GM12878 (cell line): ENCODE results near the gene CPSF4. TPM values are rescaled to one million over a fixed set of nuclear protein-coding genes. Genes with fewer than 3 reads are reported as not detected.

Experiments
- ATAC-seq: fragments of 200-7000 bp; cut with Tn5 transposase; 3 replicates; pipeline ENCODE4 v1.9.1; 2020; ENCODE audit warnings: mild to moderate bottlenecking, moderate library complexity
- BruUV-seq: library from RNA; stranded (reverse); fragments of 400-500 nt; replicated peaks from 2 replicates; lab custom pipeline; 2021; lab: Mats Ljungman, UMichigan
- CTCF ChIA-PET: fragments of 300-600 bp; sonication (Branson Sonifier 250); formaldehyde crosslinking; extraction: SDS; loops from one replicate; lab custom pipeline; 2021; ENCODE audit warnings: inconsistent platforms; lab: Yijun Ruan, JAX
- POLR2A ChIA-PET: fragments of 350-600 bp; formaldehyde crosslinking; extraction: SDS; loops from one replicate; lab custom pipeline; 2021; ENCODE audit warnings: inconsistent platforms; lab: Charles Lee
- RAD21 ChIA-PET: fragments of 300-600 bp; sonication (Branson Sonifier 250); formaldehyde crosslinking; loops from one replicate; lab custom pipeline; 2023; ENCODE audit warnings: antibody characterized with exemption; ENCODE audit not compliant: unreplicated experiment; lab: Charles Lee
- SMC1A ChIA-PET: fragments of 300-600 bp; sonication (Branson Sonifier 250); formaldehyde crosslinking; loops from one replicate; lab custom pipeline; 2023; ENCODE audit not compliant: unreplicated experiment, uncharacterized antibody; lab: Charles Lee
- DNase-seq: peaks from one replicate; pipeline ENCODE4 v3.0.0-alpha.2; 2011; ENCODE audit warnings: low read depth, low spot score
- FAIRE-seq: peaks from 3 replicates; lab custom pipeline; 2011; peaks lifted over from hg19 to GRCh38; lab: Jason Lieb, UNC
- H2AFZ ChIP-seq: 2 replicates; pipeline ENCODE4 v1.6.0; 2011; ENCODE audit warnings: low read depth, low read length, control low read depth; ENCODE audit not compliant: control insufficient read depth
- H3K27ac ChIP-seq: 2 replicates; pipeline ENCODE4 v1.5.1; 2011; ENCODE audit warnings: control low read depth; ENCODE audit not compliant: control insufficient read depth, insufficient read depth
- H3K27me3 ChIP-seq, 2 experiments: replicated peaks in 1 of 2; 2 replicates each; pipeline versions ENCODE4 v1.6.0 to v1.6.1; 2011; ENCODE audit warnings: low read length in 1 of 2; ENCODE audit not compliant: control insufficient read depth in 2 of 2, insufficient read depth in 2 of 2
- H3K36me3 ChIP-seq, 2 experiments: 2 replicates each; pipeline ENCODE4 v1.5.1; 2011; ENCODE audit warnings: low read length in 1 of 2; ENCODE audit not compliant: control insufficient read depth in 2 of 2, insufficient read depth in 2 of 2
- H3K4me1 ChIP-seq: 2 replicates; pipeline ENCODE4 v1.6.1; 2011; ENCODE audit warnings: mild to moderate bottlenecking, low read length, moderate library complexity, mixed read lengths; ENCODE audit not compliant: control insufficient read depth, insufficient read depth
- H3K4me2 ChIP-seq: 2 replicates; pipeline ENCODE4 v1.6.0; 2011; ENCODE audit warnings: control low read depth; ENCODE audit not compliant: control insufficient read depth, insufficient read depth
- H3K4me3 ChIP-seq: fragments of 200-600 bp; sonication (generic); 2 replicates; pipeline ENCODE4 v1.5.1; 2016
- H3K79me2 ChIP-seq: 2 replicates; pipeline ENCODE4 v1.6.0; 2011; ENCODE audit warnings: low read length; ENCODE audit not compliant: control insufficient read depth, insufficient read depth
- H3K9ac ChIP-seq: 2 replicates; pipeline ENCODE4 v1.8.0; 2011; ENCODE audit warnings: low read length, control low read depth, mixed read lengths; ENCODE audit not compliant: control insufficient read depth, insufficient read depth
- H3K9me3 ChIP-seq: replicated peaks from 3 replicates; pipeline ENCODE4 v1.5.1; 2011; ENCODE audit warnings: mild to moderate bottlenecking, low read length; ENCODE audit not compliant: control insufficient read depth, insufficient read depth
- H4K20me1 ChIP-seq: 2 replicates; pipeline ENCODE4 v1.6.0; 2011; ENCODE audit not compliant: control insufficient read depth, insufficient read depth
- CTCF ChIP-seq, 3 experiments: IDR thresholded peaks in 2 of 3; conservative IDR thresholded peaks in 1 of 3; 2 replicates each; pipeline ENCODE4 v1.5.1; 2011; ENCODE audit warnings: low read depth in 3 of 3, low read length in 3 of 3, mild to moderate bottlenecking in 3 of 3, control low read depth in 2 of 3, moderate library complexity in 2 of 3, inconsistent platforms in 1 of 3, mixed read lengths in 1 of 3; ENCODE audit not compliant: control insufficient read depth in 2 of 3, insufficient read depth in 1 of 3; ENCODE audit errors: extremely low read depth in 1 of 3
- E2F4 ChIP-seq: IDR thresholded peaks from 2 replicates; pipeline ENCODE4 v1.6.1; 2012; ENCODE audit warnings: low read depth, low read length, improper control_type of control experiment
- ESRRA ChIP-seq: IDR thresholded peaks from 2 replicates; pipeline ENCODE4 v1.6.1; 2012; ENCODE audit warnings: mild to moderate bottlenecking, low read length, improper control_type of control experiment
- GABPA ChIP-seq: IDR thresholded peaks from 2 replicates; pipeline ENCODE4 v1.6.1; 2014; ENCODE audit warnings: antibody characterized with exemption, low read depth, mild to moderate bottlenecking, inconsistent platforms
- HDGF ChIP-seq: fragments of 450-650 bp; IDR thresholded peaks from 2 replicates; pipeline ENCODE4 v1.6.1; 2016; ENCODE audit warnings: antibody characterized with exemption
- IRF4 ChIP-seq: IDR thresholded peaks from 2 replicates; pipeline ENCODE4 v1.6.1; 2011; ENCODE audit warnings: low read depth, low read length
- JUND ChIP-seq: IDR thresholded peaks from 2 replicates; pipeline ENCODE4 v1.6.1; 2012; ENCODE audit warnings: low read depth, mild to moderate bottlenecking, low read length, improper control_type of control experiment, moderate library complexity
- NFIC ChIP-seq: IDR thresholded peaks from 2 replicates; pipeline ENCODE4 v1.6.1; 2012; ENCODE audit warnings: low read depth, mild to moderate bottlenecking, inconsistent platforms, low read length, moderate library complexity
- POLR2A ChIP-seq: IDR thresholded peaks from 2 replicates; pipeline ENCODE4 v1.6.1; 2011; ENCODE audit warnings: low read depth, mild to moderate bottlenecking, low read length
- RBBP5 ChIP-seq: fragments of 200-600 bp; sonication (generic); conservative IDR thresholded peaks from 2 replicates; pipeline ENCODE4 v1.6.1; 2016
- RFX5 ChIP-seq: IDR thresholded peaks from 2 replicates; pipeline ENCODE4 v1.6.1; 2011; ENCODE audit warnings: low read depth, low read length, improper control_type of control experiment
- SIN3A ChIP-seq: IDR thresholded peaks from 2 replicates; pipeline ENCODE4 v1.6.1; 2012; ENCODE audit warnings: low read depth, low read length, improper control_type of control experiment
- SIX5 ChIP-seq: IDR thresholded peaks from 2 replicates; pipeline ENCODE4 v1.6.1; 2011; ENCODE audit warnings: mild to moderate bottlenecking, low read depth, low read length, moderate library complexity; ENCODE audit not compliant: severe bottlenecking
- ZNF622 ChIP-seq: fragments of 450-650 bp; IDR thresholded peaks from 2 replicates; pipeline ENCODE4 v1.6.1; 2017; ENCODE audit warnings: mild to moderate bottlenecking, inconsistent platforms
- WGBS: methylation state at CpG from one replicate; pipeline ENCODE4 v1.1.6; 2016; ENCODE audit warnings: low lambda C conversion rate; ENCODE audit not compliant: insufficient replicate concordance, insufficient coverage; ENCODE audit errors: missing lambda C conversion rate; 5-methylcytosine and 5-hydroxymethylcytosine counted together
- in situ Hi-C: fragments of 300-500 bp; cut with MboI; formaldehyde crosslinking; loops from 9 replicates; pipeline ENCODE4 v1.14.3; 2018; ENCODE audit warnings: mixed read lengths
- intact Hi-C: fragments of 100-400 bp; cut with micrococcal nuclease; formaldehyde crosslinking; loops from one replicate; pipeline ENCODE4 v1.14.2; 2022; ENCODE audit not compliant: unreplicated experiment
- polyA plus RNA-seq, 11 experiments: library from polyadenylated mRNA; depleted of rRNA in 4 of 11; unstranded in 6 of 11; stranded (reverse) in 5 of 11; fragments of >200 nt; fragmentation: Nextera tagmentation in 4 of 11; fragmentation: Illumina TruSeq in 1 of 11; extraction: Ambion mirVana in 4 of 11; extraction: Trizol in 1 of 11; gene quantifications; 1 replicate in 1 of 11; 2 replicates in 10 of 11; pipeline versions ENCODE4 v1.2.1 to v1.2.3, GENCODE V29; 2011 to 2016; ENCODE audit warnings: inconsistent platforms in 2 of 11, missing spikeins in 2 of 11, low read depth in 1 of 11
- total RNA-seq, 4 experiments: library from RNA; depleted of rRNA in 3 of 4; stranded (reverse); fragments of >200 nt in 3 of 4; fragmentation: Illumina TruSeq in 1 of 4; extraction: Trizol in 1 of 4; gene quantifications; 2 replicates each; pipeline versions ENCODE4 v1.2.1 to v1.2.3, GENCODE V29; 2013 to 2021

The CPSF4 gene
- total and polyA plus RNA-seq, 10 of the 15 experiments (the other 5 are each of a cell fraction or from before 2014, with no cell fraction given) = 13.6 to 70.1 (median 45.0) TPM

- H4K20me1 ChIP-seq = no peaks in the 10 kb centered on the region
- no TSS peak for BruUV-seq
- H3K27ac ChIP-seq = peak overlapping the region; percentile 99; the same call in 1 of the 2 replicates
These were observed 28.9 kb upstream of the CPSF4 start for GRCh38 chr7:99409806-99410205.

DNA sequence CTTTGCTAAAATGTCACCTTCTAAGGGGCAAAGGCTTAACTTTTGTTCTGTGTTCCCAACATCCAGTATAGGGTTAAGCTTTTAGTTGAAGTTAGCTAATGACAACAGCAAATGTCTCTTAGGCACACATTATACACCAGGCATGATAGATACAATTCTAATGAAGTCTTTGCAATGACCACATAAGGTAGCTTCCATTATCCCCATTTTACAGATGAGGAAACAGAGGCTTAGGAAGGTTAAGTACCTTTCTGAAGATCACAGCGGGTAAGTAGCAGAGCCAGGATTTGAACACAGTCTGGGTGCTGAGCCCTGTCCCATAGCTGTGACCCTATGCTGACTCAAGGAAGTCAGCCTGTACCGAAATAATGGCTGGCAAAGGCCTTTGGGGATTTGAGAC lies 28.1 kb upstream of the CPSF4 start:
- H3K4me2 ChIP-seq = peak overlapping the region; percentile 58
- peaks cover 57% of the 10 kb centered on the region for H3K79me2 ChIP-seq
- H3K4me3 ChIP-seq = peak overlapping the region; percentile 100; the same call in 1 of the 2 replicates
- H3K4me1 ChIP-seq = peaks cover 12% of the 10 kb centered on the region
- no TSS peak for BruUV-seq
- ChIA-PET RAD21 (interaction anchor here (2.7 kb wide), 1 partner anchor 27 kb away, joined by 8 read pairs; the partner anchor contains the start of genes CPSF4 and PTCD1), SMC1A (no interaction called here), POLR2A (interaction anchor here (0.7 to 4.9 kb wide), 2 partner anchors 31 to 35 kb away, joined by 3 to 51 read pairs; no protein-coding TSS in a partner anchor), CTCF (no interaction called here)
- no peak for FAIRE-seq
- no peaks in the 10 kb centered on the region for H3K9me3 ChIP-seq
- WGBS = 100% methylated on average over 2 of the region's 2 CpGs
- no peak for ATAC-seq
- no peak overlapping the region for H3K9ac ChIP-seq
- H2AFZ ChIP-seq = no peak overlapping the region
- H4K20me1 ChIP-seq = no peaks in the 10 kb centered on the region
- peaks cover 7 to 24% of the 10 kb centered on the region in 2 experiments for H3K36me3 ChIP-seq
- no peak for DNase-seq
- no peak overlapping the region for H3K27ac ChIP-seq
- H3K27me3 ChIP-seq = no peaks in the 10 kb centered on the region
- in situ Hi-C loops (no loop called here), intact Hi-C loops (no loop called here)
- TF ChIP-seq GABPA (no peak), RFX5 (no peak), NFIC (no peak), IRF4 (no peak), ZNF622 (no peak), JUND (no peak), RBBP5 (no peak), CTCF (IDR thresholded peaks at IDR 0.05 in 2 of 3, conservative IDR thresholded peaks at IDR 0.05 in 1 of 3; ENCODE audit: control insufficient read depth in 2 of 3, extremely low read depth in 1 of 3, insufficient read depth in 1 of 3, low read depth in 3 of 3, low read length in 3 of 3) (no peak), E2F4 (no peak), ESRRA (no peak), SIX5 (no peak), POLR2A (no peak)

More at GRCh38 chr7:99409806-99410205, 28.9 kb upstream of the CPSF4 start:
- Histone ChIP-seq H3K9me3 (no peaks in the 10 kb centered on the region), H3K4me2 (peak overlapping the region; percentile 58), H3K27me3 (no peaks in the 10 kb centered on the region), H2AFZ (no peak overlapping the region), H3K4me3 (peak overlapping the region; percentile 100), H3K36me3 (peaks cover 6 to 19% of the 10 kb centered on the region in 2 experiments), H3K9ac (peak overlapping the region; percentile 98), H3K4me1 (peaks cover 12% of the 10 kb centered on the region), H3K79me2 (peaks cover 61% of the 10 kb centered on the region)
- in situ Hi-C loops = no loop called here
- WGBS = 2% methylated on average over 3 of the region's 3 CpGs
- ChIA-PET POLR2A (interaction anchor here (0.6 to 4.9 kb wide), 7 partner anchors 10 to 436 kb away, joined by 3 to 51 read pairs (median 5); partner anchors contain the start of gene ZNF394), SMC1A (interaction anchor here (0.7 to 3.2 kb wide), 2 partner anchors 30 to 50 kb away, joined by 3 to 20 read pairs; no protein-coding TSS in a partner anchor), RAD21 (interaction anchor here (1.3 to 2.7 kb wide), 4 partner anchors 28 to 45 kb away, joined by 7 to 8 read pairs (median 7); partner anchors contain the start of genes CPSF4 and PTCD1), CTCF (interaction anchor here (4.6 kb wide), 1 partner anchor 44 kb away, joined by 31 read pairs; no protein-coding TSS in a partner anchor)
- ATAC-seq = no peak
- intact Hi-C loops = loop anchor here (2.0 to 5.0 kb wide), 2 partner anchors 29 to 38 kb away; partner anchors contain the start of gene ARPC1B
- no peak for DNase-seq
- no peak for FAIRE-seq
- no peak for TF ChIP-seq SIN3A
- no peak for TF ChIP-seq HDGF
